Measurements from ENCODE around the gene DNAL1.
"Not testable (repeated sequence)": the region's sequence is repeated elsewhere in the genome, so short reads cannot be mapped to it uniquely, and the experiment has no call there.

Gene DNAL1

GRCh38 chr14:73637830-73638229 is 7.0 kb upstream of the DNAL1 start:
- FAIRE-seq = no peak

GRCh38 chr14:73640796-73641365 is 3.9 kb upstream of the DNAL1 start:
- TF ChIP-seq SPI1 (IDR thresholded peaks at IDR 0.05; ENCODE audit: low read depth, low read length) = 0 out of 2 replicates have a peak, but pooled peaks have one; percentile 30
- no peak for TF ChIP-seq TAF1 (IDR thresholded peaks at IDR 0.05; ENCODE audit: low read depth, low read length)
- DNase-seq (ENCODE audit: insufficient read length, low spot score) (no peak), FAIRE-seq (no peak)

More at GRCh38 chr14:73637830-73638229, 7.0 kb upstream of the DNAL1 start:
- TF ChIP-seq PAX5 (IDR thresholded peaks at IDR 0.05; ENCODE audit: insufficient read depth, low read length, severe bottlenecking) (no peak), POLR2A (IDR thresholded peaks at IDR 0.05; ENCODE audit: low read depth, low read length) (no peak), POLR2AphosphoS5 (IDR thresholded peaks at IDR 0.05; ENCODE audit: low read depth, low read length) (no peak), SPI1 (IDR thresholded peaks at IDR 0.05; ENCODE audit: low read depth, low read length) (no peak), TAF1 (IDR thresholded peaks at IDR 0.05; ENCODE audit: low read depth, low read length) (no peak), POU2F2 (IDR thresholded peaks at IDR 0.05; ENCODE audit: low read depth, low read length) (no peak)
- DNase-seq (ENCODE audit: insufficient read length, low spot score) = no peak

GRCh38 chr14:73645248-73645610 is 443 bp downstream of the DNAL1 start:
- FAIRE-seq (no peak), DNase-seq (ENCODE audit: insufficient read length, low spot score) (no peak)
- no peak for TF ChIP-seq PAX5 (IDR thresholded peaks at IDR 0.05; ENCODE audit: insufficient read depth, low read length, severe bottlenecking)
- no peak for TF ChIP-seq TAF1 (IDR thresholded peaks at IDR 0.05; ENCODE audit: low read depth, low read length)
- TF ChIP-seq SPI1 (IDR thresholded peaks at IDR 0.05; ENCODE audit: low read depth, low read length) = no peak
- no peak for TF ChIP-seq POLR2AphosphoS5 (IDR thresholded peaks at IDR 0.05; ENCODE audit: low read depth, low read length)
- TF ChIP-seq POU2F2 (IDR thresholded peaks at IDR 0.05; ENCODE audit: low read depth, low read length) = no peak
- TF ChIP-seq POLR2A (IDR thresholded peaks at IDR 0.05; ENCODE audit: low read depth, low read length) = no peak

GRCh38 chr14:73651005-73651404 is 6.2 kb downstream of the DNAL1 start:
- DNase-seq (ENCODE audit: insufficient read length, low spot score) (no peak), FAIRE-seq (no peak)
- TF ChIP-seq SPI1 (IDR thresholded peaks at IDR 0.05; ENCODE audit: low read depth, low read length) (no peak), POLR2AphosphoS5 (IDR thresholded peaks at IDR 0.05; ENCODE audit: low read depth, low read length) (no peak), POLR2A (IDR thresholded peaks at IDR 0.05; ENCODE audit: low read depth, low read length) (no peak), POU2F2 (IDR thresholded peaks at IDR 0.05; ENCODE audit: low read depth, low read length) (no peak), PAX5 (IDR thresholded peaks at IDR 0.05; ENCODE audit: insufficient read depth, low read length, severe bottlenecking) (no peak), TAF1 (IDR thresholded peaks at IDR 0.05; ENCODE audit: low read depth, low read length) (no peak)

GRCh38 chr14:73655851-73656250 is 11.1 kb downstream of the DNAL1 start:
- TF ChIP-seq PAX5 (IDR thresholded peaks at IDR 0.05; ENCODE audit: insufficient read depth, low read length, severe bottlenecking) (no peak), TAF1 (IDR thresholded peaks at IDR 0.05; ENCODE audit: low read depth, low read length) (no peak), SPI1 (IDR thresholded peaks at IDR 0.05; ENCODE audit: low read depth, low read length) (no peak), POLR2A (IDR thresholded peaks at IDR 0.05; ENCODE audit: low read depth, low read length) (no peak), POLR2AphosphoS5 (IDR thresholded peaks at IDR 0.05; ENCODE audit: low read depth, low read length) (no peak), POU2F2 (IDR thresholded peaks at IDR 0.05; ENCODE audit: low read depth, low read length) (no peak)
- no peak for DNase-seq (ENCODE audit: insufficient read length, low spot score)
- no peak for FAIRE-seq

- not testable (repeated sequence) for FAIRE-seq; DNase-seq (ENCODE audit: insufficient read length, low spot score)
Measured at GRCh38 chr14:73659202-73659601, 14.4 kb downstream of the DNAL1 start.

- no peak for FAIRE-seq
- no peak for DNase-seq (ENCODE audit: insufficient read length, low spot score)
- TF ChIP-seq POLR2A (IDR thresholded peaks at IDR 0.05; ENCODE audit: low read depth, low read length) (no peak), POU2F2 (IDR thresholded peaks at IDR 0.05; ENCODE audit: low read depth, low read length) (no peak), PAX5 (IDR thresholded peaks at IDR 0.05; ENCODE audit: insufficient read depth, low read length, severe bottlenecking) (no peak), SPI1 (IDR thresholded peaks at IDR 0.05; ENCODE audit: low read depth, low read length) (no peak), POLR2AphosphoS5 (IDR thresholded peaks at IDR 0.05; ENCODE audit: low read depth, low read length) (no peak), TAF1 (IDR thresholded peaks at IDR 0.05; ENCODE audit: low read depth, low read length) (no peak)
Measured at GRCh38 chr14:73660511-73660910, 15.7 kb downstream of the DNAL1 start.

GRCh38 chr14:73661872-73662271 is 17.1 kb downstream of the DNAL1 start:
- no peak for TF ChIP-seq TAF1 (IDR thresholded peaks at IDR 0.05; ENCODE audit: low read depth, low read length)
- no peak for FAIRE-seq
- no peak for DNase-seq (ENCODE audit: insufficient read length, low spot score)

- TF ChIP-seq POLR2A (IDR thresholded peaks at IDR 0.05; ENCODE audit: low read depth, low read length) = no peak
- no peak for TF ChIP-seq TAF1 (IDR thresholded peaks at IDR 0.05; ENCODE audit: low read depth, low read length)
- TF ChIP-seq POU2F2 (IDR thresholded peaks at IDR 0.05; ENCODE audit: low read depth, low read length) = no peak
- no peak for TF ChIP-seq POLR2AphosphoS5 (IDR thresholded peaks at IDR 0.05; ENCODE audit: low read depth, low read length)
- TF ChIP-seq SPI1 (IDR thresholded peaks at IDR 0.05; ENCODE audit: low read depth, low read length) = no peak
- no peak for TF ChIP-seq PAX5 (IDR thresholded peaks at IDR 0.05; ENCODE audit: insufficient read depth, low read length, severe bottlenecking)
- peak; percentile 68 for FAIRE-seq
- no peak for DNase-seq (ENCODE audit: insufficient read length, low spot score)
Measured at GRCh38 chr14:73662487-73662943, 17.7 kb downstream of the DNAL1 start.

- no peak for DNase-seq (ENCODE audit: insufficient read length, low spot score)
- FAIRE-seq = no peak
- TF ChIP-seq POLR2A (IDR thresholded peaks at IDR 0.05; ENCODE audit: low read depth, low read length) = no peak
- no peak for TF ChIP-seq TAF1 (IDR thresholded peaks at IDR 0.05; ENCODE audit: low read depth, low read length)
- no peak for TF ChIP-seq POU2F2 (IDR thresholded peaks at IDR 0.05; ENCODE audit: low read depth, low read length)
- no peak for TF ChIP-seq PAX5 (IDR thresholded peaks at IDR 0.05; ENCODE audit: insufficient read depth, low read length, severe bottlenecking)
- no peak for TF ChIP-seq POLR2AphosphoS5 (IDR thresholded peaks at IDR 0.05; ENCODE audit: low read depth, low read length)
- TF ChIP-seq SPI1 (IDR thresholded peaks at IDR 0.05; ENCODE audit: low read depth, low read length) = no peak
Measured at GRCh38 chr14:73663548-73664212, 18.9 kb downstream of the DNAL1 start.

Data from GM12891 (cell line).